HepG2 (cell line): Measurements from ENCODE around the gene MAPK8. TPM values are rescaled to one million over a fixed set of nuclear protein-coding genes. Genes with fewer than 3 reads are reported as not detected.
A peak's percentile ranks its signal among the peaks of the same experiment; 100 is the strongest.

ENCODE experiments used
- ATAC-seq: fragments of 200-7000 bp; cut with Tn5 transposase; 3 replicates; pipeline ENCODE4 v1.9.1; 2020; ENCODE audit warnings: mild to moderate bottlenecking, moderate library complexity
- BruUV-seq: library from RNA; stranded (reverse); fragments of 400-500 nt; replicated peaks from 2 replicates; lab custom pipeline; 2021; lab: Mats Ljungman, UMichigan
- CTCF ChIA-PET: fragments of 300-600 bp; formaldehyde crosslinking; extraction: SDS; loops from one replicate; lab custom pipeline; 2021; ENCODE audit warnings: low total read pairs, inconsistent platforms, low intra/inter-chr PET ratio; lab: Yijun Ruan, JAX
- POLR2A ChIA-PET: fragments of 350-600 bp; sonication (Branson Sonifier 250); formaldehyde crosslinking; loops from one replicate; lab custom pipeline; 2020; ENCODE audit warnings: antibody characterized with exemption, inconsistent platforms; lab: Yijun Ruan, JAX
- DNase-seq: peaks from one replicate; pipeline ENCODE4 v3.0.0-alpha.2; 2015; ENCODE audit warnings: low spot score
- FAIRE-seq: peaks from 3 replicates; lab custom pipeline; 2011; peaks lifted over from hg19 to GRCh38; lab: Jason Lieb, UNC
- H2AFZ ChIP-seq: one replicate; pipeline ENCODE4 v1.6.1; 2011; ENCODE audit warnings: low read length, inconsistent platforms
- H3K27ac ChIP-seq: fragments of 300-600 bp; 3 replicates; pipeline ENCODE4 v1.8.0; 2011; ENCODE audit warnings: mixed run types, mild to moderate bottlenecking, mixed read lengths, low read length, inconsistent platforms; ENCODE audit not compliant: insufficient read depth; ENCODE audit errors: extremely low read length
- H3K27me3 ChIP-seq, 2 experiments: fragments of 200-600 bp in 1 of 2; 2 replicates in 1 of 2; 3 replicates in 1 of 2; pipeline versions ENCODE4 v1.6.0 to v1.8.0; 2011; ENCODE audit warnings: low read length in 2 of 2, mild to moderate bottlenecking in 2 of 2, moderate library complexity in 2 of 2, inconsistent platforms in 1 of 2; ENCODE audit not compliant: insufficient read depth in 2 of 2, control insufficient read depth in 1 of 2
- H3K36me3 ChIP-seq, 2 experiments: fragments of 200-600 bp in 1 of 2; replicated peaks in 1 of 2; 2 replicates in 1 of 2; 3 replicates in 1 of 2; pipeline versions ENCODE4 v1.5.1 to v1.8.0; 2011; ENCODE audit warnings: low read length in 2 of 2, inconsistent platforms in 1 of 2; ENCODE audit not compliant: insufficient read depth in 2 of 2, control insufficient read depth in 1 of 2
- H3K4me1 ChIP-seq: 2 replicates; pipeline ENCODE4 v1.5.1; 2012; ENCODE audit warnings: low read length, inconsistent platforms; ENCODE audit not compliant: insufficient read depth
- H3K4me2 ChIP-seq: 2 replicates; pipeline ENCODE4 v1.6.0; 2011; ENCODE audit warnings: low read depth, low read length, inconsistent platforms
- H3K4me3 ChIP-seq, 3 experiments: fragments of 200-600 bp in 1 of 3; sonication (generic), shearing (Covaris generic) in 1 of 3; replicated peaks in 1 of 3; 2 replicates each; pipeline ENCODE4 v1.5.1; 2011 to 2016; ENCODE audit warnings: low read length in 3 of 3, inconsistent platforms in 2 of 3, low read depth in 2 of 3, mild to moderate bottlenecking in 2 of 3, control low read depth in 1 of 3, mixed read lengths in 1 of 3; ENCODE audit not compliant: insufficient read depth in 1 of 3
- H3K79me2 ChIP-seq: one replicate; pipeline ENCODE4 v1.6.1; 2011; ENCODE audit warnings: low read length, inconsistent platforms; ENCODE audit not compliant: insufficient read depth
- H3K9ac ChIP-seq: 2 replicates; pipeline ENCODE4 v1.6.0; 2011; ENCODE audit warnings: mild to moderate bottlenecking, low read depth, low read length, inconsistent platforms; ENCODE audit not compliant: insufficient read depth
- H3K9me3 ChIP-seq: 2 replicates; pipeline ENCODE4 v1.5.1; 2012; ENCODE audit warnings: mild to moderate bottlenecking, low read length
- H4K20me1 ChIP-seq: 2 replicates; pipeline ENCODE4 v1.6.0; 2011; ENCODE audit warnings: inconsistent platforms, mild to moderate bottlenecking, low read length, moderate library complexity; ENCODE audit not compliant: insufficient read depth
- CHD4 ChIP-seq: fragments of 200-600 bp; sonication (generic); IDR thresholded peaks from 2 replicates; pipeline ENCODE4 v1.7.0; 2017; ENCODE audit warnings: mild to moderate bottlenecking, low read length, borderline replicate concordance
- HDAC2 ChIP-seq: sonication (generic); formaldehyde crosslinking; IDR thresholded peaks from 2 replicates; pipeline ENCODE4 v1.4.0; 2020; ENCODE audit warnings: missing genetic modification reagents
- HOXA3 ChIP-seq: sonication (generic); formaldehyde crosslinking; IDR thresholded peaks from 2 replicates; pipeline ENCODE4 v1.5.0; 2020; ENCODE audit warnings: missing genetic modification reagents
- HOXA9 ChIP-seq: sonication (generic); formaldehyde crosslinking; IDR thresholded peaks from 2 replicates; pipeline ENCODE4 v1.8.1; 2022; ENCODE audit warnings: missing genetic modification reagents, mild to moderate bottlenecking, moderate library complexity, borderline replicate concordance
- NFIC ChIP-seq: IDR thresholded peaks from 2 replicates; pipeline ENCODE4 v1.6.1; 2012; ENCODE audit warnings: mild to moderate bottlenecking, low read length, inconsistent platforms
- RXRA ChIP-seq: sonication (generic); formaldehyde crosslinking; IDR thresholded peaks from 2 replicates; pipeline ENCODE4 v1.5.1; 2020; ENCODE audit warnings: missing genetic modification reagents
- SETDB1 ChIP-seq: sonication (generic); formaldehyde crosslinking; IDR thresholded peaks from 2 replicates; pipeline ENCODE4 v1.5.1; 2020; ENCODE audit warnings: missing genetic modification reagents, mild to moderate bottlenecking, borderline replicate concordance
- TP53 ChIP-seq: sonication (generic); formaldehyde crosslinking; conservative IDR thresholded peaks from 2 replicates; pipeline ENCODE4 v1.4.0; 2020; ENCODE audit warnings: missing genetic modification reagents
- ZBTB20 ChIP-seq: sonication (generic); formaldehyde crosslinking; IDR thresholded peaks from 2 replicates; pipeline ENCODE4 v1.8.1; 2023; ENCODE audit warnings: missing genetic modification reagents, low read depth, mild to moderate bottlenecking, borderline replicate concordance
- ZFP1 ChIP-seq: IDR thresholded peaks from 2 replicates; pipeline ENCODE4 v1.6.1; 2016
- ZFP37 ChIP-seq: sonication (generic); formaldehyde crosslinking; IDR thresholded peaks from 2 replicates; pipeline ENCODE4 v1.4.0; 2020; ENCODE audit warnings: missing genetic modification reagents, borderline replicate concordance
- ZNF160 ChIP-seq: sonication (generic); formaldehyde crosslinking; IDR thresholded peaks from 2 replicates; pipeline ENCODE4 v1.8.0; 2022; ENCODE audit warnings: mild to moderate bottlenecking, inconsistent platforms, missing genetic modification reagents
- ZNF207 ChIP-seq: fragments of 450-650 bp; IDR thresholded peaks from 2 replicates; pipeline ENCODE4 v1.6.1; 2016; ENCODE audit warnings: antibody characterized with exemption, borderline replicate concordance
- ZNF24 ChIP-seq: fragments of 450-650 bp; IDR thresholded peaks from 2 replicates; pipeline ENCODE4 v1.6.1; 2017; ENCODE audit warnings: antibody characterized with exemption, mild to moderate bottlenecking
- ZNF792 ChIP-seq: IDR thresholded peaks from 2 replicates; pipeline ENCODE4 v1.6.1; 2016
- WGBS: methylation state at CpG from one replicate; pipeline ENCODE4 v1.1.6; 2017; ENCODE audit warnings: low lambda C conversion rate; 5-methylcytosine and 5-hydroxymethylcytosine counted together
- in situ Hi-C: cut with HindIII; loops from 2 replicates; pipeline ENCODE4 v1.10.0; 2017; ENCODE audit warnings: low pct_unique_long_range_greater_than_20kb; ENCODE audit not compliant: extremely low pct_ligation_motif_present
- intact Hi-C: fragments of 100-400 bp; cut with micrococcal nuclease; formaldehyde crosslinking; loops from one replicate; pipeline ENCODE4 v1.10.0; 2022; ENCODE audit not compliant: unreplicated experiment
- polyA plus RNA-seq, 8 experiments: library from polyadenylated mRNA; depleted of rRNA in 3 of 8; stranded (reverse) in 7 of 8; unstranded in 1 of 8; fragments of >200 nt; fragmentation: Illumina TruSeq in 4 of 8; extraction: Trizol in 4 of 8; gene quantifications; 2 replicates each; pipeline versions ENCODE4 v1.2.1 to v1.2.3, GENCODE V29; 2011 to 2016; ENCODE audit warnings: low read depth in 4 of 8, missing spikeins in 1 of 8, mixed read lengths in 1 of 8; ENCODE audit not compliant: insufficient read depth in 1 of 8
- total RNA-seq, 5 experiments: library from RNA; depleted of rRNA; stranded (reverse); fragments of >200 nt; fragmentation: Illumina TruSeq; extraction: Trizol; gene quantifications; 2 replicates each; pipeline ENCODE4 v1.2.3, GENCODE V29; 2016; ENCODE audit warnings: low read depth in 1 of 5
- TF ChIP-seq, protein P1 (sequence below): sonication (generic); formaldehyde crosslinking; IDR thresholded peaks from 2 replicates; pipeline ENCODE4 v1.4.0; 2020; ENCODE audit warnings: mild to moderate bottlenecking, missing genetic modification reagents
- TF ChIP-seq, protein P2 (sequence below): sonication (generic); formaldehyde crosslinking; IDR thresholded peaks from 2 replicates; pipeline ENCODE4 v1.8.0; 2022; ENCODE audit warnings: missing genetic modification reagents, mild to moderate bottlenecking, inconsistent platforms, borderline replicate concordance
- TF ChIP-seq, protein P3 (sequence below): sonication (generic); IDR thresholded peaks from 2 replicates; pipeline ENCODE4 v1.6.1; 2016; ENCODE audit warnings: low read depth, borderline replicate concordance
- TF ChIP-seq, protein P4 (sequence below): fragments of 450-650 bp; IDR thresholded peaks from 2 replicates; pipeline ENCODE4 v1.6.1; 2017; ENCODE audit warnings: mild to moderate bottlenecking

MAPK8 gene
- total and polyA plus RNA-seq, 2 of the 13 experiments (the other 11 are each of a cell fraction or from before 2014, with no cell fraction given): 41.6 to 47.3 TPM

DNA sequence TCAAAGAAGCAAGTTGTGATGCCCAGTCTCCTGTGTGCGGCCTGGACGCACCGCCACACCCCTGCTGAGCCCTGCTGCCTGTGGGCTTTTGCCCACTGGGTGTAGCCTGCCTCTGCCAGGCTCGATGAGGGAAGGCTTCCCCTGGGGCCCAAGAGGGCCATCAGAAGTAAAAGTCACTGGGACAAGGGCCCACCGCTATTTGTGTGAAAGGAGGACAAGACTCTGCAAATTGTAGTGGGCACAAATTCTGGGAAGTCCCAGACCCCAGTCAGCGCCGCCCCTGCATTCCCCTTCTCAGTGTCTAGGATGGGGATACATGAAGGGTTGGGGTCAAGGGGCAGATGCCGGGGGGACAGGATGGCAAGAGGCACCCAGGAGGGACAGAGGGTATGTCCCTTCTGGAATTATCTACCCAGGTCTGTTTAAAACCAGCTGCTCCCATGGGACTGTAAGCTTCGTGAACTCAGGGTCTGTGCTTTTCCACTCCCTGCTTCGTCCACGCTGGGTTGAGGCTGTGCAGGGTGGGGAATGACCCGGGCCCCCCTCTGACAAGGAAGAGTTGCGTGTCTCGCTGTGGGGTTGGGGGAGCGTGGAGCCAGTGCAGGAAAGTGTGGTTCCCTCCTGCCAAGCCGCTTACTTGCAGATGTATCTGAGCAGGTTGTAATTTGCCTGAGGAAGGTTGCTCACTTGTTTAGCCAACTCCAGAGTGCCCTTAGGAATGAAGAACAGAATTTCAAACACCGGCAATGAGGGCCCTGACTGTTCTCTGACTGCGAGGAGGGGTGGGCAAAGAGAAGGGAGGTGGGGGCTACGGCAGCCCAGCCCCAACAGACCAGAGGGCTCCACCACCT, 147.2 kb downstream of the MAPK8 start:
- peak overlapping the region in 1 of 3 experiments; percentile 29; a peak in 1 of 6 replicates for H3K4me3 ChIP-seq
- H3K27me3 ChIP-seq: peaks cover 3 to 15% of the 10 kb centered on the region in 2 experiments; a peak in 4 of 5 replicates
- TF ChIP-seq CHD4 (no peak), HOXA3 (CRISPR knock-in tag) (no peak), ZBTB20 (CRISPR knock-in tag) (no peak), HDAC2 (CRISPR knock-in tag) (no peak), ZNF792 (CRISPR knock-in tag) (no peak), ZNF160 (CRISPR knock-in tag) (no peak), TP53 (CRISPR knock-in tag) (no peak), HOXA9 (CRISPR knock-in tag) (no peak), ZNF24 (no peak), ZFP1 (CRISPR knock-in tag) (no peak), RXRA (CRISPR knock-in tag) (no peak), ZNF207 (no peak), ZFP37 (CRISPR knock-in tag) (no peak), NFIC (no peak), SETDB1 (CRISPR knock-in tag) (no peak)
- TF ChIP-seq, protein P1, sequence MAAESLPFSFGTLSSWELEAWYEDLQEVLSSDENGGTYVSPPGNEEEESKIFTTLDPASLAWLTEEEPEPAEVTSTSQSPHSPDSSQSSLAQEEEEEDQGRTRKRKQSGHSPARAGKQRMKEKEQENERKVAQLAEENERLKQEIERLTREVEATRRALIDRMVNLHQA: no peak
- TF ChIP-seq, protein P2, sequence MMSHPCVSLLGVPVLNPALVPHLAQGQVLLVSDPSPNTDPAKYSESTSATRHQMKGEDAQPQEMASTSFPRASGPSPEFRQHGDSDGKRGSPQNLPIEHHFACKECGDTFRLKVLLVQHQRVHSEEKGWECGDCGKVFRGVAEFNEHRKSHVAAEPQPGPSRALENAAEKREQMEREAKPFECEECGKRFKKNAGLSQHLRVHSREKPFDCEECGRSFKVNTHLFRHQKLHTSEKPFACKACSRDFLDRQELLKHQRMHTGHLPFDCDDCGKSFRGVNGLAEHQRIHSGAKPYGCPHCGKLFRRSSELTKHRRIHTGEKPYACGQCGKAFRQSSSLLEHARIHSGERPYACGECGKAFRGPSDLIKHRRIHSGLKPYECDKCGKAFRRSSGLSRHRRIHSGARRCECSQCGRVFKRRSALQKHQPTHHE (CRISPR knock-in tag): no peak
- TF ChIP-seq, protein P3, sequence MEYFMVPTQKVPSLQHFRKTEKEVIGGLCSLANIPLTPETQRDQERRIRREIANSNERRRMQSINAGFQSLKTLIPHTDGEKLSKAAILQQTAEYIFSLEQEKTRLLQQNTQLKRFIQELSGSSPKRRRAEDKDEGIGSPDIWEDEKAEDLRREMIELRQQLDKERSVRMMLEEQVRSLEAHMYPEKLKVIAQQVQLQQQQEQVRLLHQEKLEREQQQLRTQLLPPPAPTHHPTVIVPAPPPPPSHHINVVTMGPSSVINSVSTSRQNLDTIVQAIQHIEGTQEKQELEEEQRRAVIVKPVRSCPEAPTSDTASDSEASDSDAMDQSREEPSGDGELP: no peak
- TF ChIP-seq, protein P4, sequence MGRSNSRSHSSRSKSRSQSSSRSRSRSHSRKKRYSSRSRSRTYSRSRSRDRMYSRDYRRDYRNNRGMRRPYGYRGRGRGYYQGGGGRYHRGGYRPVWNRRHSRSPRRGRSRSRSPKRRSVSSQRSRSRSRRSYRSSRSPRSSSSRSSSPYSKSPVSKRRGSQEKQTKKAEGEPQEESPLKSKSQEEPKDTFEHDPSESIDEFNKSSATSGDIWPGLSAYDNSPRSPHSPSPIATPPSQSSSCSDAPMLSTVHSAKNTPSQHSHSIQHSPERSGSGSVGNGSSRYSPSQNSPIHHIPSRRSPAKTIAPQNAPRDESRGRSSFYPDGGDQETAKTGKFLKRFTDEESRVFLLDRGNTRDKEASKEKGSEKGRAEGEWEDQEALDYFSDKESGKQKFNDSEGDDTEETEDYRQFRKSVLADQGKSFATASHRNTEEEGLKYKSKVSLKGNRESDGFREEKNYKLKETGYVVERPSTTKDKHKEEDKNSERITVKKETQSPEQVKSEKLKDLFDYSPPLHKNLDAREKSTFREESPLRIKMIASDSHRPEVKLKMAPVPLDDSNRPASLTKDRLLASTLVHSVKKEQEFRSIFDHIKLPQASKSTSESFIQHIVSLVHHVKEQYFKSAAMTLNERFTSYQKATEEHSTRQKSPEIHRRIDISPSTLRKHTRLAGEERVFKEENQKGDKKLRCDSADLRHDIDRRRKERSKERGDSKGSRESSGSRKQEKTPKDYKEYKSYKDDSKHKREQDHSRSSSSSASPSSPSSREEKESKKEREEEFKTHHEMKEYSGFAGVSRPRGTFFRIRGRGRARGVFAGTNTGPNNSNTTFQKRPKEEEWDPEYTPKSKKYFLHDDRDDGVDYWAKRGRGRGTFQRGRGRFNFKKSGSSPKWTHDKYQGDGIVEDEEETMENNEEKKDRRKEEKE: no peak
- BruUV-seq: no TSS peak
- FAIRE-seq: no peak
- 47% methylated on average over 18 of the region's 19 CpGs for WGBS
- POLR2A ChIA-PET: no interaction called here
- no peak overlapping the region for H2AFZ ChIP-seq
- H3K4me2 ChIP-seq: peak overlapping the region; percentile 62
- H3K9me3 ChIP-seq: no peaks in the 10 kb centered on the region
- H3K27ac ChIP-seq: no peak overlapping the region
- DNase-seq: no peak
- intact Hi-C loops (no loop called here), in situ Hi-C loops (no loop called here)
- H3K79me2 ChIP-seq: no peaks in the 10 kb centered on the region
- ATAC-seq: no peak
- CTCF ChIA-PET: no interaction called here
- no peak overlapping the region for H3K9ac ChIP-seq
- H3K36me3 ChIP-seq: no peaks in the 10 kb centered on the region
- no peaks in the 10 kb centered on the region for H4K20me1 ChIP-seq
- H3K4me1 ChIP-seq: peaks cover 38% of the 10 kb centered on the region
